ENCODE results near the gene SUCLA2.

DNA sequence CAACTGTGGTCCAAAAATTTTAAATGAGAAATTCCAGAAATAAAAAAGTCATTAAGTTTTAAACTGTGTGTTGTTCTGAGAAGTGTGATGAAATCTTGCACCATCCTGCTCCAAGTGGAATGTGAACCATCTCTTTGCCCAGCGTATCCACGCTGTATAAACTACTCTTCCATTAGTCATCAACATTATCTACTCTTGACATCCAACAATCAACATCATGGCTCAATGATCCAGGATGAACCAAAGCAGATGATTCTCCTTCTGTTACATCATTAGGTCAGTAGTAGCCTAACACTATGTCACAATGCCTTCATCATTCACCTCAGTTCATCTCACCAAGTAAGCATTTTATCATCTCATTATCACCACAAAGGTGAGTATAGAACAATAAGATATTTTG, 55.3 kb downstream of the SUCLA2 start:
- TF ChIP-seq YY1 (IDR thresholded peaks at IDR 0.05; ENCODE audit: low read depth) (no peak), RAD21 (IDR thresholded peaks at IDR 0.05; ENCODE audit: low read depth) (no peak), CREB1 (IDR thresholded peaks at IDR 0.05; ENCODE audit: low read depth) (no peak), TAF1 (IDR thresholded peaks at IDR 0.05; ENCODE audit: low read depth) (no peak)
- TF ChIP-seq, protein P1, sequence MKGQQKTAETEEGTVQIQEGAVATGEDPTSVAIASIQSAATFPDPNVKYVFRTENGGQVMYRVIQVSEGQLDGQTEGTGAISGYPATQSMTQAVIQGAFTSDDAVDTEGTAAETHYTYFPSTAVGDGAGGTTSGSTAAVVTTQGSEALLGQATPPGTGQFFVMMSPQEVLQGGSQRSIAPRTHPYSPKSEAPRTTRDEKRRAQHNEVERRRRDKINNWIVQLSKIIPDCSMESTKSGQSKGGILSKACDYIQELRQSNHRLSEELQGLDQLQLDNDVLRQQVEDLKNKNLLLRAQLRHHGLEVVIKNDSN (IDR thresholded peaks at IDR 0.05), result no peak
- TF ChIP-seq, protein P2, sequence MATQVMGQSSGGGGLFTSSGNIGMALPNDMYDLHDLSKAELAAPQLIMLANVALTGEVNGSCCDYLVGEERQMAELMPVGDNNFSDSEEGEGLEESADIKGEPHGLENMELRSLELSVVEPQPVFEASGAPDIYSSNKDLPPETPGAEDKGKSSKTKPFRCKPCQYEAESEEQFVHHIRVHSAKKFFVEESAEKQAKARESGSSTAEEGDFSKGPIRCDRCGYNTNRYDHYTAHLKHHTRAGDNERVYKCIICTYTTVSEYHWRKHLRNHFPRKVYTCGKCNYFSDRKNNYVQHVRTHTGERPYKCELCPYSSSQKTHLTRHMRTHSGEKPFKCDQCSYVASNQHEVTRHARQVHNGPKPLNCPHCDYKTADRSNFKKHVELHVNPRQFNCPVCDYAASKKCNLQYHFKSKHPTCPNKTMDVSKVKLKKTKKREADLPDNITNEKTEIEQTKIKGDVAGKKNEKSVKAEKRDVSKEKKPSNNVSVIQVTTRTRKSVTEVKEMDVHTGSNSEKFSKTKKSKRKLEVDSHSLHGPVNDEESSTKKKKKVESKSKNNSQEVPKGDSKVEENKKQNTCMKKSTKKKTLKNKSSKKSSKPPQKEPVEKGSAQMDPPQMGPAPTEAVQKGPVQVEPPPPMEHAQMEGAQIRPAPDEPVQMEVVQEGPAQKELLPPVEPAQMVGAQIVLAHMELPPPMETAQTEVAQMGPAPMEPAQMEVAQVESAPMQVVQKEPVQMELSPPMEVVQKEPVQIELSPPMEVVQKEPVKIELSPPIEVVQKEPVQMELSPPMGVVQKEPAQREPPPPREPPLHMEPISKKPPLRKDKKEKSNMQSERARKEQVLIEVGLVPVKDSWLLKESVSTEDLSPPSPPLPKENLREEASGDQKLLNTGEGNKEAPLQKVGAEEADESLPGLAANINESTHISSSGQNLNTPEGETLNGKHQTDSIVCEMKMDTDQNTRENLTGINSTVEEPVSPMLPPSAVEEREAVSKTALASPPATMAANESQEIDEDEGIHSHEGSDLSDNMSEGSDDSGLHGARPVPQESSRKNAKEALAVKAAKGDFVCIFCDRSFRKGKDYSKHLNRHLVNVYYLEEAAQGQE (IDR thresholded peaks at IDR 0.05; ENCODE audit: low read depth), result no peak

All from Ishikawa (cell line).